GM21423 (cell line): Measurements from ENCODE around the gene ELAPOR1.

Experiments
- ATAC-seq: cut with Tn5 transposase; IDR thresholded peaks from one replicate; pipeline ENCODE4 v1.9.1; 2021; ENCODE audit warnings: mild to moderate bottlenecking, moderate library complexity; ENCODE audit not compliant: unreplicated experiment

The ELAPOR1 gene, protein sequence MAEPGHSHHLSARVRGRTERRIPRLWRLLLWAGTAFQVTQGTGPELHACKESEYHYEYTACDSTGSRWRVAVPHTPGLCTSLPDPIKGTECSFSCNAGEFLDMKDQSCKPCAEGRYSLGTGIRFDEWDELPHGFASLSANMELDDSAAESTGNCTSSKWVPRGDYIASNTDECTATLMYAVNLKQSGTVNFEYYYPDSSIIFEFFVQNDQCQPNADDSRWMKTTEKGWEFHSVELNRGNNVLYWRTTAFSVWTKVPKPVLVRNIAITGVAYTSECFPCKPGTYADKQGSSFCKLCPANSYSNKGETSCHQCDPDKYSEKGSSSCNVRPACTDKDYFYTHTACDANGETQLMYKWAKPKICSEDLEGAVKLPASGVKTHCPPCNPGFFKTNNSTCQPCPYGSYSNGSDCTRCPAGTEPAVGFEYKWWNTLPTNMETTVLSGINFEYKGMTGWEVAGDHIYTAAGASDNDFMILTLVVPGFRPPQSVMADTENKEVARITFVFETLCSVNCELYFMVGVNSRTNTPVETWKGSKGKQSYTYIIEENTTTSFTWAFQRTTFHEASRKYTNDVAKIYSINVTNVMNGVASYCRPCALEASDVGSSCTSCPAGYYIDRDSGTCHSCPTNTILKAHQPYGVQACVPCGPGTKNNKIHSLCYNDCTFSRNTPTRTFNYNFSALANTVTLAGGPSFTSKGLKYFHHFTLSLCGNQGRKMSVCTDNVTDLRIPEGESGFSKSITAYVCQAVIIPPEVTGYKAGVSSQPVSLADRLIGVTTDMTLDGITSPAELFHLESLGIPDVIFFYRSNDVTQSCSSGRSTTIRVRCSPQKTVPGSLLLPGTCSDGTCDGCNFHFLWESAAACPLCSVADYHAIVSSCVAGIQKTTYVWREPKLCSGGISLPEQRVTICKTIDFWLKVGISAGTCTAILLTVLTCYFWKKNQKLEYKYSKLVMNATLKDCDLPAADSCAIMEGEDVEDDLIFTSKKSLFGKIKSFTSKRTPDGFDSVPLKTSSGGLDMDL

DNA sequence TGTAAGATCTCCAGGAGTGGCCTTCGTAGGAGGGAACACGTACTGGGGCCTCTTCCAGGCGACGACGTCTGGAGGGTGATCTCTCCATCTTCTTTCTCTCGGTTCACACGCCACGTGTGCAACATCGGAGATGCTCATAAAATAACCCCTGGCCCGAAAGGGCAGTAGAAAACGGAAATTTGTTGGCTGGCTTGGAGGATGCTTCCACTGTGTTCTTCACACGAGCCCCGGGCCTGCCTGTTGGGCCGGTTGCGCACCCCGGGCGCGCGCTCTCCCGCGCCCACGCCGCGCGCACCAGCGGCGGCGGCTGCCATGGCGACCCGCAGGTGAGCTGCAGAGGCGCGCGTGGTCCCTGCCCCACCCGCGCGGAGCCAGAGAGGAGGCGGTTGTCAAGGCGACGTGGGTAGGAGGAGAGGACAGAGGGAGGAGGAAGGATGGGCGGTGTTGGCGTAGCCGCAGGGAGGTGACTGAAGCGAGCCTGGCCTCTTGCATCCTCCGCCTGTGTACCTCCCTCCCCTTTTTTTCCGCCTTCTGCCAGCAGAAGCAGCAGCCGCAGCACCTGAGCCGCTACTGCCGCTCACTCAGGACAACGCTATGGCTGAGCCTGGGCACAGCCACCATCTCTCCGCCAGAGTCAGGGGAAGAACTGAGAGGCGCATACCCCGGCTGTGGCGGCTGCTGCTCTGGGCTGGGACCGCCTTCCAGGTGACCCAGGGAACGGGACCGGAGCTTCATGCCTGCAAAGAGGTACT, at the start of gene ELAPOR1:
TSS of gene ELAPOR1 (plus strand) at position 526 of the 752 bp plus-strand sequence. CDS start at position 595, 69 bp downstream.
- peak; percentile 51 for ATAC-seq

- no peak for ATAC-seq
Measured at GRCh38 chr1:109065137-109065536, 48.8 kb upstream of the ELAPOR1 start.

DNA sequence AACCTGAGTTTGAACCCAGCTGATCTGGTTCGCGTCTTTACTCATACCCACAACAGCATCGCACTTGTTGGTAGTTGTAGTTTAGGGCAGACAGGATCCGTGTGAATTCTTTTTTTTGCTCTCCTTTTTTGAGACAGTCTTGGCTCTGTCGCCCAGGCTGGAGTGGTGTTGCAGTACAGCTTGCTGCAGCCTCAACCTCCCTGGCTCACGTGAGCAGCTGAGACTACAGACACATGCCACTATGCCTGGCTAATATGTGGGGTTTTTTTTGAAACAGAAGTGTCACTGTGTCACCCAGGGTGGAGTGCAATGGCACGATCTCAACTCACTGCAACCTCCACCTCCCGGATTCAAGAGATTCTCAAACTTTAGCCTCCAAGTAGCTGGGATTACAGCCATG, 46.0 kb upstream of the ELAPOR1 start:
- no peak for ATAC-seq

- ATAC-seq: no peak
Measured at GRCh38 chr1:109069294-109069693, 44.6 kb upstream of the ELAPOR1 start.

- peak; percentile 99 for ATAC-seq
Measured at GRCh38 chr1:109075531-109076490, 38.1 kb upstream of the ELAPOR1 start, which contains the start of gene TAF13. TAF13 (minus strand) TSS chr1:109076003; CDS start chr1:109075947, 56 bp downstream.

DNA sequence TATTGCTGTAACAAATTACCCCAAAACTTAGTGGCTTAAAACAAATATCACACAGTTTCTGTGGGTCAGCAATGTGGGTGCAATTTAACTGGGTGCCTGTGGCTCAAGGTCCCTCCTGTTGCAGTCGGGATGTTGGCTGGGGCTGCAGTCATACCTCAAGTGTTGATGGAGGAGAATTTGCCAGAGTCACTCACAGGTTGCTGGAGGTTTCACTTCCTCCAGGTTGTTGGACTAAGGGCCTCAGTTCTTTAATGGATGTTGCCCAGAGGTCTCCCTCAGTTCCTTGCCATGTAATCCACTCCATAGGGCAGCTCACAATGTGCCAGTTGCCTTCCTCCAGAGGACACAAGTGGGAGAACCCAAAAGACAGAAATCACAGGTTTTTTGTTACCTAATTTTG, 35.6 kb upstream of the ELAPOR1 start:
- no peak for ATAC-seq

GRCh38 chr1:109079240-109079622, 34.7 kb upstream of the ELAPOR1 start:
- no peak for ATAC-seq

- ATAC-seq: no peak
Measured at GRCh38 chr1:109080441-109081082, 33.4 kb upstream of the ELAPOR1 start.

DNA sequence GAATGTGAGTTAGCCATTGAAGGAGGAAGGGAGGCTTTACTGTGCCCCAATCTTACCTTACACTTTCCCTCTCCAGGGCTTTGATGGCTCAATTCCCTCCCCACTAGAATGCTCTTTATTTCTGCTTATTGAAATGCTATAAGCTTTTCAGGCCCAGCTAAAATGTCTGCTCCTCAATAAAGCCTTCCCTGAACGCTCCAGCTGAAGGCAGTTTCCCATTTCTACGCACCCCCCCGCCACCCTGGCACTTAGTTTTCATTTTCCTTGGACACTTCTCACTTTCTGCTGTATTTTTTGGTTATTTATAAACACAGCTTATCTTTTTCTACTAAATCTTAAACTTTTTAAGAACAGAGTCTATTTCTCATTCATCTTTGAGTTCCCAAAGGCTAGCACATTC, 30.4 kb upstream of the ELAPOR1 start:
- no peak for ATAC-seq

DNA sequence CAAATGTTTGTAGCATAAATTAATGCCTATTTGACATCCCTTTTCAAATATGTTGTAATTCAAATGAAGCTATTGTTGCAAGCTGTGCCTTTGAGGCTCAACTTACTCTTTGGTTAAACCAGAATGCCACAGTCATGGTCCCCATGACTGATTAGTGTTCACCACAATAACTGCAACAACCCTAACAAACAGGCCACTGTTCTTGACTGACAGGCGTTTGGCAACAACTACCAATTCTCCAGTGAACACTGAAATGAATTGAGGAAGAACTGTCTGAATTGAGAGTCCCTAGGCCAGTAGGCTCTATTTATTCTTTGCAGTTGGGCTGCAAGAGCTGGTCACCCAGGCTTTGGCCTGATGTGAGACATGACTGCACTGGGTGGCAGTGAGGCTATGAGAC, 30.0 kb upstream of the ELAPOR1 start:
- ATAC-seq: no peak

- no peak for ATAC-seq
Measured at GRCh38 chr1:109084563-109085517, 29.1 kb upstream of the ELAPOR1 start.

GRCh38 chr1:109089242-109090015, 24.5 kb upstream of the ELAPOR1 start:
- no peak for ATAC-seq

DNA sequence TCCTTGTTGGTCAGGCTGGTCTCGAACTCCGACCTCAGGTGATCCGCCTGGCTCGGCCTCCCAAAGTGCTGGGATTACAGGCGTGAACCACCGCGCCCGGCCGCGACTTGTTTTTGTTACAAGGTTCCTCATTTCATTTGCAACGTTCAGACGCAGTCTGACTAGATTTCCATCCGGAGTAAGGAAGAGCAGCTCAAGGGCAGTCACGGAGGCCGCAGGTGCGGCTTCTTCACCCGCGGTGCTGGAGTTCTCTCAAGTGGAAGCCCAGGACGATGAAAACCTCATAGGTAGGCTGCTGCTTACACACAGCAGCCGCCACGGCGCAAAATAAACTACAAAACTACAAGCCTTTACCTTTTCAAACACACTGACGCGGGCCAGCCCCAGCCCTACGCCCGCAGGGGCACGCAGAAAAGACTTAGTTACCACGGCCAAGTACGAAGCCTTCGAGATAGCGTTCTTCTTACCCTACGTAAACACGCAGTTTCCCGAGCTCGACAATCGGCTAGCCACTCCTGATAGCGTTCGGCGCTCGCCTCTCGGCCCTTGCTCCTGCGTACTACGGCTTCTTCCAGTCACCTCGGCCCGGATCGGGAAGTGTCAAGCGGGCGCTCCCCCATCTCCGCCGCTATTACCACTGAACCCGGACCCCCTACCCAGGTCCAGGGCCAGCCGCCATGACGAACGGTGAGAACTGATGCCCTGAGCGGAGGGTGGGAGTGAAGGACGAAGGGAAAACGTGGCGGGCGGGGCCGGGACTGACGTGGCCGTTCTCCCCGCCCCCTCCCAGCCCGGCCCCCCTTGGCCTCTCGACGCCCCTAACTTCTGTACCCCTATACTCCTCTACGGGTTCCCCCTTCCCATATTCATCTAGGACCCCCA, 23.5 kb upstream of the ELAPOR1 start, which contains the start of gene TMEM167B:
TSS of gene TMEM167B (plus strand) at position 569 of the 882 bp plus-strand sequence. CDS start at position 678, 109 bp downstream.
- ATAC-seq: peak; percentile 90

GRCh38 chr1:109091078-109091838, 22.7 kb upstream of the ELAPOR1 start:
- ATAC-seq: peak; percentile 39

DNA sequence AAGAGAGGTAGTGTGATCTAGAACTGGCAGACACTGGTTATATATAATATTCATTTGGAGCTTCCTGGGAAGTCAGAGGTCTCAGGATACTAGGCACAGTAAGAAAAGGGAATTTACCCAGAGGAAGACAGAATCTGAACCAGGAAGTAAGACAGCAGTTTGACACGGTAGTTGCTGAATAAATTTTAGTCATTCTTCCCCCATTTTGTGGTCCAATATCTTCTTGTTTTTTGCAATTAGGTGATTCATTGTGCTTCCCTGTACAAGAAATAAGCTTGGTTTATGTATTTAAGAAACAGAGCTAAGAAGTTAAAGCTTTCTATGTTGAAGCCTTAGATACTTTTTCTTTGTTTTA, 22.1 kb upstream of the ELAPOR1 start:
- ATAC-seq: no peak
